ENCODE results near the gene DDX10. TPM values are rescaled to one million over a fixed set of nuclear protein-coding genes. Genes with fewer than 3 reads are reported as not detected.

DDX10 gene
- total and polyA plus RNA-seq, 2 experiments from 2014 or later = 32.4 to 37.8 TPM

DNA sequence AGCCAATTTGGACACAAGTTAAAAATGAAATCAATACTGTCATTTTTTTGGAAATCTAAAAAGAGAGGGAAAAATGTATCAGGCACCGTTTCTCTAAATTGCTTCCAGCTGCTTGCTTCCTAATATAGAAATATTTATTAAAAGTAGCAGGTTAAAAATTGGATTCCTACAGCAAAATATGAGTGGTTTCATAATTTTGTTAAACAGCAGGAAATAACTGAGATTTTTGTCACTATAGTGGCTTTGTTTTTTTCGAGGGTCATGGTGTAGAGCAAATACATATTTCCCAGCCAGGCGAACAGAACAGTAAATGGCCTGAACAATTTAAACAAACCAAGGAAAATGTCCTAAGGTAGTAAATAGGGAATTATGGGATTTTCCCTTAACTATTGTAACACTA is 159.7 kb downstream of the DDX10 start (continued):
- TF ChIP-seq EZH2 (IDR thresholded peaks at IDR 0.05; ENCODE audit: low read depth, unreplicated experiment) (no peak), EZH2phosphoT487 (IDR thresholded peaks at IDR 0.05; ENCODE audit: unreplicated experiment) (no peak)

GRCh38 chr11:108825381-108825780 is 160.5 kb downstream of the DDX10 start:
- peaks cover 13% of the 10 kb centered on the region for H3K79me2 ChIP-seq (replicated peaks; ENCODE audit: insufficient read depth)

GRCh38 chr11:108826136-108826535 is 161.3 kb downstream of the DDX10 start:
- ATAC-seq = no peak
- no peaks in the 10 kb centered on the region for H3K27me3 Mint-ChIP-seq (ENCODE audit: insufficient read depth, low read depth, poor library complexity)
- H3K9me3 Mint-ChIP-seq = peaks cover 5% of the 10 kb centered on the region; the same call in 2 of the 3 replicates
- Histone ChIP-seq H3K4me2 (no peak overlapping the region), H2AFZ (no peak overlapping the region), H3K4me3 (no peak overlapping the region), H3K9me2 (ENCODE audit: insufficient read depth) (no peaks in the 10 kb centered on the region), H3K4me1 (ENCODE audit: insufficient read depth) (no peaks in the 10 kb centered on the region), H3K79me2 (replicated peaks; ENCODE audit: insufficient read depth) (peaks cover 17% of the 10 kb centered on the region), H3K27ac (ENCODE audit: low read depth) (no peak overlapping the region), H4K20me1 (replicated peaks; ENCODE audit: insufficient read depth) (no peaks in the 10 kb centered on the region), H3K27me3 (ENCODE audit: insufficient read depth) (no peaks in the 10 kb centered on the region), H3F3A (replicated peaks; ENCODE audit: low read depth) (no peaks in the 10 kb centered on the region), H3K36me3 (ENCODE audit: insufficient read depth) (no peaks in the 10 kb centered on the region)
- no peak overlapping the region for H3K27ac Mint-ChIP-seq
- H3K4me1 Mint-ChIP-seq = no peaks in the 10 kb centered on the region
- no peak overlapping the region for H3K4me3 Mint-ChIP-seq
- H3K36me3 Mint-ChIP-seq (ENCODE audit: low read depth) = peaks cover 6% of the 10 kb centered on the region; the same call in 2 of the 3 replicates
- DNase-seq (ENCODE audit: low spot score) = no peak
- TF ChIP-seq EZH2 (IDR thresholded peaks at IDR 0.05; ENCODE audit: low read depth, unreplicated experiment) (no peak), ETS1 (IDR thresholded peaks at IDR 0.05) (no peak), NANOG (IDR thresholded peaks at IDR 0.05; ENCODE audit: borderline replicate concordance) (no peak), EZH2phosphoT487 (IDR thresholded peaks at IDR 0.05; ENCODE audit: unreplicated experiment) (no peak), ZNF114 (CRISPR knock-in tag; IDR thresholded peaks at IDR 0.05) (no peak)
- TF ChIP-seq, protein P1, sequence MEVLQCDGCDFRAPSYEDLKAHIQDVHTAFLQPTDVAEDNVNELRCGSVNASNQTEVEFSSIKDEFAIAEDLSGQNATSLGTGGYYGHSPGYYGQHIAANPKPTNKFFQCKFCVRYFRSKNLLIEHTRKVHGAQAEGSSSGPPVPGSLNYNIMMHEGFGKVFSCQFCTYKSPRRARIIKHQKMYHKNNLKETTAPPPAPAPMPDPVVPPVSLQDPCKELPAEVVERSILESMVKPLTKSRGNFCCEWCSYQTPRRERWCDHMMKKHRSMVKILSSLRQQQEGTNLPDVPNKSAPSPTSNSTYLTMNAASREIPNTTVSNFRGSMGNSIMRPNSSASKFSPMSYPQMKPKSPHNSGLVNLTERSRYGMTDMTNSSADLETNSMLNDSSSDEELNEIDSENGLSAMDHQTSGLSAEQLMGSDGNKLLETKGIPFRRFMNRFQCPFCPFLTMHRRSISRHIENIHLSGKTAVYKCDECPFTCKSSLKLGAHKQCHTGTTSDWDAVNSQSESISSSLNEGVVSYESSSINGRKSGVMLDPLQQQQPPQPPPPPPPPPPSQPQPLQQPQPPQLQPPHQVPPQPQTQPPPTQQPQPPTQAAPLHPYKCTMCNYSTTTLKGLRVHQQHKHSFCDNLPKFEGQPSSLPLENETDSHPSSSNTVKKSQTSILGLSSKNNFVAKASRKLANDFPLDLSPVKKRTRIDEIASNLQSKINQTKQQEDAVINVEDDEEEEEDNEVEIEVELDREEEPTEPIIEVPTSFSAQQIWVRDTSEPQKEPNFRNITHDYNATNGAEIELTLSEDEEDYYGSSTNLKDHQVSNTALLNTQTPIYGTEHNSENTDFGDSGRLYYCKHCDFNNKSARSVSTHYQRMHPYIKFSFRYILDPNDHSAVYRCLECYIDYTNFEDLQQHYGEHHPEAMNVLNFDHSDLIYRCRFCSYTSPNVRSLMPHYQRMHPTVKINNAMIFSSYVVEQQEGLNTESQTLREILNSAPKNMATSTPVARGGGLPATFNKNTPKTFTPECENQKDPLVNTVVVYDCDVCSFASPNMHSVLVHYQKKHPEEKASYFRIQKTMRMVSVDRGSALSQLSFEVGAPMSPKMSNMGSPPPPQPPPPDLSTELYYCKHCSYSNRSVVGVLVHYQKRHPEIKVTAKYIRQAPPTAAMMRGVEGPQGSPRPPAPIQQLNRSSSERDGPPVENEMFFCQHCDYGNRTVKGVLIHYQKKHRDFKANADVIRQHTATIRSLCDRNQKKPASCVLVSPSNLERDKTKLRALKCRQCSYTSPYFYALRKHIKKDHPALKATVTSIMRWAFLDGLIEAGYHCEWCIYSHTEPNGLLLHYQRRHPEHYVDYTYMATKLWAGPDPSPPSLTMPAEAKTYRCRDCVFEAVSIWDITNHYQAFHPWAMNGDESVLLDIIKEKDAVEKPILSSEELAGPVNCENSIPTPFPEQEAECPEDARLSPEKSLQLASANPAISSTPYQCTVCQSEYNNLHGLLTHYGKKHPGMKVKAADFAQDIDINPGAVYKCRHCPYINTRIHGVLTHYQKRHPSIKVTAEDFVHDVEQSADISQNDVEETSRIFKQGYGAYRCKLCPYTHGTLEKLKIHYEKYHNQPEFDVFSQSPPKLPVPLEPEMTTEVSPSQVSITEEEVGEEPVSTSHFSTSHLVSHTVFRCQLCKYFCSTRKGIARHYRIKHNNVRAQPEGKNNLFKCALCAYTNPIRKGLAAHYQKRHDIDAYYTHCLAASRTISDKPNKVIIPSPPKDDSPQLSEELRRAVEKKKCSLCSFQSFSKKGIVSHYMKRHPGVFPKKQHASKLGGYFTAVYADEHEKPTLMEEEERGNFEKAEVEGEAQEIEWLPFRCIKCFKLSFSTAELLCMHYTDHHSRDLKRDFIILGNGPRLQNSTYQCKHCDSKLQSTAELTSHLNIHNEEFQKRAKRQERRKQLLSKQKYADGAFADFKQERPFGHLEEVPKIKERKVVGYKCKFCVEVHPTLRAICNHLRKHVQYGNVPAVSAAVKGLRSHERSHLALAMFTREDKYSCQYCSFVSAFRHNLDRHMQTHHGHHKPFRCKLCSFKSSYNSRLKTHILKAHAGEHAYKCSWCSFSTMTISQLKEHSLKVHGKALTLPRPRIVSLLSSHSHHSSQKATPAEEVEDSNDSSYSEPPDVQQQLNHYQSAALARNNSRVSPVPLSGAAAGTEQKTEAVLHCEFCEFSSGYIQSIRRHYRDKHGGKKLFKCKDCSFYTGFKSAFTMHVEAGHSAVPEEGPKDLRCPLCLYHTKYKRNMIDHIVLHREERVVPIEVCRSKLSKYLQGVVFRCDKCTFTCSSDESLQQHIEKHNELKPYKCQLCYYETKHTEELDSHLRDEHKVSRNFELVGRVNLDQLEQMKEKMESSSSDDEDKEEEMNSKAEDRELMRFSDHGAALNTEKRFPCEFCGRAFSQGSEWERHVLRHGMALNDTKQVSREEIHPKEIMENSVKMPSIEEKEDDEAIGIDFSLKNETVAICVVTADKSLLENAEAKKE (CRISPR knock-in tag; IDR thresholded peaks at IDR 0.05) = no peak
- TF ChIP-seq, protein P2, sequence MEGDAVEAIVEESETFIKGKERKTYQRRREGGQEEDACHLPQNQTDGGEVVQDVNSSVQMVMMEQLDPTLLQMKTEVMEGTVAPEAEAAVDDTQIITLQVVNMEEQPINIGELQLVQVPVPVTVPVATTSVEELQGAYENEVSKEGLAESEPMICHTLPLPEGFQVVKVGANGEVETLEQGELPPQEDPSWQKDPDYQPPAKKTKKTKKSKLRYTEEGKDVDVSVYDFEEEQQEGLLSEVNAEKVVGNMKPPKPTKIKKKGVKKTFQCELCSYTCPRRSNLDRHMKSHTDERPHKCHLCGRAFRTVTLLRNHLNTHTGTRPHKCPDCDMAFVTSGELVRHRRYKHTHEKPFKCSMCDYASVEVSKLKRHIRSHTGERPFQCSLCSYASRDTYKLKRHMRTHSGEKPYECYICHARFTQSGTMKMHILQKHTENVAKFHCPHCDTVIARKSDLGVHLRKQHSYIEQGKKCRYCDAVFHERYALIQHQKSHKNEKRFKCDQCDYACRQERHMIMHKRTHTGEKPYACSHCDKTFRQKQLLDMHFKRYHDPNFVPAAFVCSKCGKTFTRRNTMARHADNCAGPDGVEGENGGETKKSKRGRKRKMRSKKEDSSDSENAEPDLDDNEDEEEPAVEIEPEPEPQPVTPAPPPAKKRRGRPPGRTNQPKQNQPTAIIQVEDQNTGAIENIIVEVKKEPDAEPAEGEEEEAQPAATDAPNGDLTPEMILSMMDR (conservative IDR thresholded peaks at IDR 0.05; ENCODE audit: low read depth in 2 of 2) = no peak

More at GRCh38 chr11:108825381-108825780, 160.5 kb downstream of the DDX10 start:
- H3K27ac ChIP-seq (ENCODE audit: low read depth) = no peak overlapping the region
- no peaks in the 10 kb centered on the region for H3F3A ChIP-seq (replicated peaks; ENCODE audit: low read depth)
- Mint-ChIP-seq H3K9me3 (peaks cover 5% of the 10 kb centered on the region; the same call in 2 of the 3 replicates), H3K27ac (no peak overlapping the region), H3K4me3 (no peak overlapping the region), H3K4me1 (no peaks in the 10 kb centered on the region), H3K36me3 (ENCODE audit: low read depth) (peaks cover 6% of the 10 kb centered on the region; the same call in 2 of the 3 replicates), H3K27me3 (ENCODE audit: insufficient read depth, low read depth, poor library complexity) (no peaks in the 10 kb centered on the region)
- ATAC-seq (no peak), DNase-seq (ENCODE audit: low spot score) (no peak)
- H3K4me2 ChIP-seq = no peak overlapping the region
- no peaks in the 10 kb centered on the region for H3K4me1 ChIP-seq (ENCODE audit: insufficient read depth)
- H3K36me3 ChIP-seq (ENCODE audit: insufficient read depth) = no peaks in the 10 kb centered on the region
- H2AFZ ChIP-seq = no peak overlapping the region
- no peak for TF ChIP-seq STAT1 (IDR thresholded peaks at IDR 0.05; ENCODE audit: unreplicated experiment)
- no peak overlapping the region for H3K4me3 ChIP-seq
- no peaks in the 10 kb centered on the region for H3K27me3 ChIP-seq (ENCODE audit: insufficient read depth)
- H3K9me2 ChIP-seq (ENCODE audit: insufficient read depth) = no peaks in the 10 kb centered on the region
- no peaks in the 10 kb centered on the region for H4K20me1 ChIP-seq (replicated peaks; ENCODE audit: insufficient read depth)
